SK-N-DZ (cell line): ENCODE measurements around the gene PHF23.
A peak's percentile ranks its signal among the peaks of the same experiment; 100 is the strongest.

Experiments used
- DNase-seq: peaks from one replicate; pipeline ENCODE4 v3.0.0-alpha.2; 2015; ENCODE audit warnings: low spot score

The PHF23 gene

GRCh38 chr17:7219812-7220592 lies 19.3 kb downstream of the PHF23 start, which contains the start of the genes ACADVL and DLG4:
TSS of gene ACADVL (plus strand) at chr17:7219938. CDS start at chr17:7219985, 47 bp downstream.
TSS of gene DLG4 (minus strand) at chr17:7219836.
- peak; percentile 87 for DNase-seq

DNA sequence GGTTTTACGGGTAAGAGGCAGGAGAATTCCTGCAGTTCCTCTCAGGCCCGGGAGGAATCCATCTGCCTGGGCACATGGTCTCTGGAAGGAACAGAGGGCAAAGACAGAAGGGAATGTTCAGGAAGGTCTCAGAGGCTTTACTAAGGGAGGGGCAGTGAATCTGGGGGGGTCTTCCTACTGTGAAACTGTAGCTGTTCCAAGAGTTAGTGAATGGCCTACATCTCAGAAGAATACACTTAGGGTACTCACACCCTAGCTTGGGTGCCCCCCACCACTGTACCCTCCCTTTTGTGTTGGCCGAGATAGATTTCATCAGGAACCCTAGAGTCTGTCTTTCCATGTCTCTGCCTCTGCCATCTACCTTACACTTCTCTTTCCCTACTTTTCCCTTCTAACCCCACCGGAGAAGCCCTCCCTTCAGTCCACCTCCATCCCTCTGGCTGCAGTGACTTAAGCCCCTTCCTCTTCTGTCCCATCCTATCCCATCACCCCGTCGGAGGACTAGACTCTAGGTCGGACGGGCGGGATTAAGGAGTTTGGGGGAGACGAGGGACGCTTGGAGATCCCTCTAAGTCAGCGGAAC lies 19.9 kb downstream of the PHF23 start:
- no peak for DNase-seq

GRCh38 chr17:7218758-7219157 lies 20.5 kb downstream of the PHF23 start:
- DNase-seq = no peak

DNA sequence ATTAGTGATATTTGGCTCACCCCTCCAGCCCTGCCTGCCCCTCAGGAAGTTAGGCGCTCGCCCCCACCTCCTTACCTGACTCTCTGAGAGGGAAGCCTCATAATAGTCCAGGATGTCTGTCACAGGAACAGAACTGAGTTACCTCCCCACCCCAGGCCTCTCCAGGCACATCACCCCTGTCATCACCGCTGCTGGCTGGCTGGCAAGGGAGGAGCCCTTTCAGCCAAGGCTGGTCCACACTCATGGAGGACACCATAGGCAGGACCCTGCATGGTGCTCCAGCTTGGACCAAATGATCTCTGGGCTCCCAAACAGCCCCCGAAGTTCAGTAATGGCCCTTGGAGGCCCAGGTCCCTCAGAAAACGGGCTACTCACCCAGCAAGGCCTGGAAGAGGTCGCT lies 21.1 kb downstream of the PHF23 start:
- DNase-seq = no peak

- DNase-seq = peak; percentile 78
Observed at GRCh38 chr17:7217113-7217987, 21.9 kb downstream of the PHF23 start.

DNA sequence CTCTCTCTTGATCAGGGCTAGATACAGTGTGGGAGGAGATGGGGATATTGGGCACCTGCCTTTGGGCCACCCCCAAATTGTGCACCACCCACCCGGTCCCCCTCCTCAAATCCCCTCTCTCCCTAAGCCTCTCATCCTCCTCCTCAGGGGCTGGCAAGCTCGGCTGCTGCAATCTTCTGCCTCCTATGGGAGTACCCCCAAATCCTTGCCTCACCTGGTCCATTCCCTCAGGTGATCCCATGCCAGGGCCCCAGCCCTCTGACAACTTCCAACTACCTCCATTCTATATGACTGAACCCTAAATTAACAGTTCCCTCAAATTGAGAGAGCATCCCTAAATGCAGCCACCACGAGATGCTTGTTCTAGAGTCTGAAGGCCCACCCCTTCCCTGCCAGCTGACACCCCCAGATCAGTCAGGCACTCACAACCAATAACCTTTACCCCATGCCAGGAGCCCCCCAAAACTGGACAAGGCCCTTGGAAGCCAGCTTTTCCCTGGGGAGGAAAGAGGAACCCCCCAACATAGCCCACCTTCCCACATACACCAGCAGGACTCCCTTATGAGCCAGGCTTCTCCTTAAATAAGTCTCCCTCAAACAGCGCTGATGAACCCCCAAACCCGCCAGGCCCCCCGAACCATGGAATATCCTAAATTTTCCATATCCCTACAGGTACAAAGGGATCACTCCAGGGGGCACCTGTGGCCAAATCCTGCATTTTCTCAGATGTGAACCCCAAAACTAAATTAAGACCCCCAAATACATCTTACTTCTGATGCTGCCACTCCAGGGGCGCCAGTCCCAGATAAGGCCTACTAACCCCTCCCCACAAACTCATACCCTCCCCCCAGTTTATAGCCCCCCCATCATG lies 22.8 kb downstream of the PHF23 start:
- no peak for DNase-seq

- DNase-seq = peak; percentile 62
Observed at GRCh38 chr17:7215652-7216180, 23.5 kb downstream of the PHF23 start.

DNA sequence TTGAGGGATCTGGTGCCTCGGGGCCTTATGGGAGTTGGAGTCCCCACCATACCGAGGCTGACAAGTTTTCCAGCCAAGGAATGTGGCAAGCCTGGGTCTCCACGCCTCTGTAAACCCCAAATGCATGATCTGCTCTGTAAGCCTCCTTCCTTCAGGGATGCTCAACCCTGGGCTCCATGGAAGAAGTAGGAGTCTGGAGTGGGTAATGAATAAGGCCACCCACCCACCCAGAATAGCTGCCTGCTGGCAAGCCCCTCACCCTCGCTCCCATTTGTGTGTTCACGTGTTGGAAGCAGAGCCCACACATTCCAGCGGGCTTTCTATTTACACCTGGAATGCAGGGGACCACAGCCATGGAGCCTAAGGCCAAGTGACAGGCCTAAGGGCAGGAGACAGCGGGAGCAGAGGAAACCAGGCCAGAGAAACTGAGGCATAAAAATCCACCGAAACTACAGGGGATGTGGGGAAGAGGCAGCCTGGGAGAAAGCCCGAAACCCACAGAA lies 24.1 kb downstream of the PHF23 start:
- DNase-seq = no peak

GRCh38 chr17:7214300-7215135 lies 24.7 kb downstream of the PHF23 start:
- DNase-seq = peak; percentile 100

- DNase-seq = peak; percentile 100
Observed at GRCh38 chr17:7213895-7214299, 25.4 kb downstream of the PHF23 start.

- DNase-seq = no peak
Observed at GRCh38 chr17:7211491-7212273, 27.6 kb downstream of the PHF23 start.

DNA sequence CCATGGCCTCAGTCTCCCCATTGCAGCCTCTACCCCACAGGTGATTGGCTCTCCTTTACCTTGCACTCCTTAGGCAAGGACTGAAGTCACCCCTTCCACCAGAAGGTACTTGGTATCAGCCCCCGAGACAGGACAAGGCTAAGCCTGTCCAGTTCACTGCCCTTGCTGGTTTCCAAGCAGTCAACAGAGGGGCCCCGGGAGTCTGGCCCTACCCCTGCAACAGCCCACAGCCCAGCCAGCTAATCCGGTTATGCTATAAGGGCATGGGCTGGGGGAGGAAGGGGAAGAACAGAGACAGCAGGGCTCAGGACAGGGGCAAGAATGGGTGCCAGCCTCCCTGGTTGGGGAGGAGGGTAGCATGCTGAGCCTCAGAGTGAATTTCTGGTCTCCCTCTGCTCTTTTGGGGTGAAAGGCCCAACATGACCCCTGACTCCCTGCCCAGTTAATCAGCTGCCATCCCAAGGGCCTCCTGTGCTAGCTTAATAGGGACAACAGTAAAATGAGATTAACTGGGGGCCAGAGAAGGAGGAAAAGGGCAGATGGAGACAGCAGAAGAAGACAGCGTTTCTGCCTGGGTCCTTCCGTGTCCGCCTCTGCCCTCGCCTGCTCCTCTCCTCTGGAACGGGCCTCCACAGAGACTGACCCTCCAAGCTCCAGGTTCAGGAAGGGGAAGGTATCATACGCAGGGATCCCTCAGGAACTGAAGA lies 30.4 kb downstream of the PHF23 start:
- peak; percentile 67 for DNase-seq

DNA sequence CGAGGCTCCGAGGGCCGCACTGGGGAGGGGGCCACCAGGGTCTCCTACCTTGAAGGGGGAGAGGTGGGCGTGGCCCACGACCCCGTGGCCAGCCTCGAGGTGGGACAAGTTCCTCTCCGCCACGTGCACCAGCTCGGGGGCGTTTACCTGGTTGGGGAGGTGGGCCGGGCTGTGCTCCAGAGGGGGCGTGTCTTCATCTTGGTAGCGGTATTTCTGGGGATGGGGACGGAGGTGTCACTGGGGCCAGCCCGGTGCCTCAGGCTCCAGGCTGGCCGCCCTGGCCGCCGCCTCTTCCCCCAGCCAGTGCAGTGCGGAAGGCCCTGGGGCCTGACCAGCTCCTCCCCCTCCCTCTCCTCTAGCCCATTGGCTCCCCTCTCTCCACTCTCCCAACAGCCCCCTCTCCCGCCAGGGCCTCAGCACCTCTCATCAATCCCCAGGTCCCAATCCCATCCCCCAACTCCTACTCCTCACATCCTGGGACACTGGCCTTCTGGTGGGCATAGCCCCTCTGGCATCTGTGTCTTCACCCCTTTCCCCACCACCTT lies 31.2 kb downstream of the PHF23 start:
- peak; percentile 87 for DNase-seq

- no peak for DNase-seq
Observed at GRCh38 chr17:7207120-7208001, 31.9 kb downstream of the PHF23 start.

- no peak for DNase-seq
Observed at GRCh38 chr17:7205561-7205960, 33.7 kb downstream of the PHF23 start.

DNA sequence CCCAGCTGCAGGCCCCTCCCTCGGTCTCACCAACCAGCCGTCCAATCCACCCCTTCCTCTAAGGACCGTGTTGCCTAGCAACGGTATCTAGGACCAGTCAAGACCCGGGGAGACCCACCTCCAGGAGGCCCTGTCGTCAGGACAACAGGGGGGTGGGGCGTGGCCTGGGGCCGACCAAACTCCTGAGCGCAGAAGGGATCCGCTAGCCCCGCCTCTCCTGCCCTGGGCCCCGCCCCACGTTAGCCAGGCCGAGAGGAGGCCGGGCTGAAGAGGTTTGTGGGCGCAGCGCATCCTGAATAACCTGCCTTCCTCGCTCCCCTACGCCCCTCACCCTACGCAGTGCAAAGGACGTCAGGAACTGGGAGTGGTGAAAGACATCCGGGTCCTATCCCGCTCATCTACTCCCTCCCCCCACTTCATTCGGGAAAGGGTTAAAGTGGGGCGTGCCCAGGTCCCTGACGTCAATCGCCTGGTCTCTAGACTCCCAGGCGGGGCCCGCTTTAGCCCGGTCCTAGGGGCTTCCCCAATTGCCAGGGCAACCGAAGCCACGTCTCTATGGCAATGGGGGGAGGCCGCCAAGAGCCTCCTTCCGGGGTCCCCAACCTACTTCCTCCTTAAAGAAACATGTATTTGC lies 34.3 kb downstream of the PHF23 start:
- DNase-seq = peak; percentile 99
